ENCODE measurements around the gene DDX43. TPM values are rescaled to one million over a fixed set of nuclear protein-coding genes. Genes with fewer than 3 reads are reported as not detected.
A peak's percentile ranks its signal among the peaks of the same experiment; 100 is the strongest.

The DDX43 gene
- total RNA-seq, 6 donors from 2014 or later = 0.92 to 8.5 (median 1.8) TPM

- Histone ChIP-seq H3K4me3 (no peak overlapping the region), H3K27me3 (no peaks in the 10 kb centered on the region), H3K27ac (no peak overlapping the region), H3K4me1 (no peaks in the 10 kb centered on the region), H3K36me3 (peaks cover 0 to 19% (median 3%) of the 10 kb centered on the region in 4 donors), H3K9me3 (no peaks in the 10 kb centered on the region)
- WGBS, 2 donors = 92 to 93% methylated on average over 11 of the region's 11 CpGs
- DNase-seq (no peak), ATAC-seq (ENCODE audit: low FRiP score in 2 of 2) (no peak)
- TF ChIP-seq POLR2AphosphoS5 (IDR thresholded peaks at IDR 0.05) = no peak
- TF ChIP-seq EP300 (IDR thresholded peaks at IDR 0.05) = no peak
- no peak for TF ChIP-seq CTCF (IDR thresholded peaks at IDR 0.05)
- no peak for TF ChIP-seq POLR2A (IDR thresholded peaks at IDR 0.05)
Observed at GRCh38 chr6:73418081-73418741, 23.6 kb downstream of the DDX43 start.

GRCh38 chr6:73421534-73421933 is 26.9 kb downstream of the DDX43 start:
- TF ChIP-seq CTCF (IDR thresholded peaks at IDR 0.05) (no peak), EP300 (IDR thresholded peaks at IDR 0.05) (no peak), POLR2A (IDR thresholded peaks at IDR 0.05) (no peak), POLR2AphosphoS5 (IDR thresholded peaks at IDR 0.05) (no peak)
- Histone ChIP-seq H3K36me3 (peaks cover 0 to 42% (median 3%) of the 10 kb centered on the region in 4 donors), H3K4me3 (no peak overlapping the region), H3K9me3 (no peaks in the 10 kb centered on the region), H3K27me3 (no peaks in the 10 kb centered on the region), H3K27ac (peak overlapping the region in 1 of 4 donors; percentile 68), H3K4me1 (no peaks in the 10 kb centered on the region)
- 88 to 93% methylated on average over 2 of the region's 2 CpGs for WGBS, 2 donors
- ATAC-seq (ENCODE audit: low FRiP score in 2 of 2) = no peak
- no peak for DNase-seq

GRCh38 chr6:73435236-73435635 is 40.6 kb downstream of the DDX43 start:
- Histone ChIP-seq H3K36me3 (peaks cover 0 to 64% (median 28%) of the 10 kb centered on the region in 4 donors), H3K4me3 (no peak overlapping the region), H3K27me3 (no peaks in the 10 kb centered on the region), H3K27ac (no peak overlapping the region), H3K9me3 (no peaks in the 10 kb centered on the region), H3K4me1 (no peaks in the 10 kb centered on the region)
- 94 to 95% methylated on average over 3 of the region's 3 CpGs for WGBS, 2 donors
- TF ChIP-seq POLR2AphosphoS5 (IDR thresholded peaks at IDR 0.05) (no peak), CTCF (IDR thresholded peaks at IDR 0.05) (no peak), EP300 (IDR thresholded peaks at IDR 0.05) (no peak), POLR2A (IDR thresholded peaks at IDR 0.05) (no peak)
- DNase-seq (no peak), ATAC-seq (ENCODE audit: low FRiP score in 2 of 2) (no peak)

GRCh38 chr6:73443555-73443954 is 48.9 kb downstream of the DDX43 start:
- Histone ChIP-seq H3K4me1 (peaks cover 0 to 2% (median 0%) of the 10 kb centered on the region in 4 donors), H3K27me3 (no peaks in the 10 kb centered on the region), H3K4me3 (no peak overlapping the region), H3K27ac (no peak overlapping the region), H3K9me3 (no peaks in the 10 kb centered on the region), H3K36me3 (peaks cover 0 to 38% (median 10%) of the 10 kb centered on the region in 4 donors)
- no peak for ATAC-seq (ENCODE audit: low FRiP score in 2 of 2)
- no peak for TF ChIP-seq POLR2A (IDR thresholded peaks at IDR 0.05)
- TF ChIP-seq EP300 (IDR thresholded peaks at IDR 0.05) = no peak
- no peak for TF ChIP-seq POLR2AphosphoS5 (IDR thresholded peaks at IDR 0.05)
- no peak for TF ChIP-seq CTCF (IDR thresholded peaks at IDR 0.05)
- DNase-seq = no peak
- 92 to 93% methylated on average over 3 of the region's 3 CpGs for WGBS, 2 donors
